ENCODE measurements around the gene MKNK1. TPM values are rescaled to one million over a fixed set of nuclear protein-coding genes. Genes with fewer than 3 reads are reported as not detected.

MKNK1 gene
- total RNA-seq, 1 experiment from 2014 or later: 12.9 TPM

- Mint-ChIP-seq H3K4me3 (peak overlapping the region in 1 of 2 experiments; percentile 14; a peak in 1 of 5 replicates), H3K9me3 (no peaks in the 10 kb centered on the region), H3K27ac (no peak overlapping the region; a peak in 1 of 7 replicates), H3K4me1 (peaks cover 49 to 57% of the 10 kb centered on the region in 2 experiments), H3K36me3 (ENCODE audit: insufficient read depth in 1 of 3, low read depth in 3 of 3) (peaks cover 0 to 4% (median 0%) of the 10 kb centered on the region in 3 experiments; a peak in 2 of 7 replicates), H3K27me3 (ENCODE audit: low read depth) (peaks cover 30% of the 10 kb centered on the region)
- H3T11ph ChIP-seq (ENCODE audit: low read length): no peak overlapping the region
- H2AK5ac ChIP-seq (ENCODE audit: insufficient read length, low read length): no peak overlapping the region
- H3K9me3 ChIP-seq (ENCODE audit: control insufficient read depth, low read depth, low read length): no peaks in the 10 kb centered on the region
- H3K18ac ChIP-seq (ENCODE audit: insufficient read length, low read depth, low read length): no peak overlapping the region
- no peak overlapping the region for H4K5ac ChIP-seq (ENCODE audit: insufficient read length, low read depth, low read length)
- peaks cover 3% of the 10 kb centered on the region; the same call in 1 of the 2 replicates for H3K27me3 ChIP-seq (ENCODE audit: insufficient read depth, low read length)
- no peaks in the 10 kb centered on the region for H4K20me1 ChIP-seq (ENCODE audit: control insufficient read depth, insufficient read depth, insufficient read length)
- no peak overlapping the region for H4K8ac ChIP-seq (replicated peaks; ENCODE audit: insufficient read length, low read depth, low read length)
- no peak overlapping the region for H3K4ac ChIP-seq (ENCODE audit: low read depth, low read length)
- H3K4me1 ChIP-seq (ENCODE audit: insufficient read depth, low read length): peaks cover 14% of the 10 kb centered on the region; the same call in 1 of the 2 replicates
- no peak overlapping the region for H2BK12ac ChIP-seq (ENCODE audit: insufficient read length, low read depth, low read length)
- H2BK20ac ChIP-seq (ENCODE audit: low read depth, low read length, poor library complexity, severe bottlenecking): no peak overlapping the region
- no CpG with 5 or more reads among the region's 2 CpGs for WGBS (ENCODE audit: extremely low coverage, insufficient read length, low lambda C conversion rate)
- H3K23ac ChIP-seq (ENCODE audit: insufficient read length, low read depth, low read length): no peak overlapping the region
- no peak overlapping the region for H2BK120ac ChIP-seq (ENCODE audit: low read depth, low read length, poor library complexity, severe bottlenecking)
- no peaks in the 10 kb centered on the region for H3K79me1 ChIP-seq (ENCODE audit: insufficient read depth, low read depth, low read length, poor library complexity, severe bottlenecking)
- H3K79me2 ChIP-seq (ENCODE audit: insufficient read depth, low read length): no peaks in the 10 kb centered on the region
- H3K9ac ChIP-seq (ENCODE audit: extremely low read depth, insufficient read length, low read length): no peak overlapping the region
- TF ChIP-seq CTCF (conservative IDR thresholded peaks at IDR 0.05): no peak
- H2BK5ac ChIP-seq (ENCODE audit: insufficient read length, low read length): no peak overlapping the region
- no peak overlapping the region for H2AFZ ChIP-seq (ENCODE audit: low read length)
- no peak overlapping the region for H3K4me2 ChIP-seq (ENCODE audit: insufficient read depth, insufficient read length, low read length)
- no peak overlapping the region for H4K91ac ChIP-seq (ENCODE audit: insufficient read length, low read depth, low read length)
- H3K14ac ChIP-seq (ENCODE audit: insufficient read depth, low read length): no peak overlapping the region
- no peak overlapping the region for H2BK15ac ChIP-seq (ENCODE audit: low read depth, low read length)
- H3K56ac ChIP-seq (ENCODE audit: insufficient read length, low read depth, low read length): no peak overlapping the region
- DNase-seq: no peak
- peaks cover 8% of the 10 kb centered on the region for H3K23me2 ChIP-seq (ENCODE audit: insufficient read length, low read depth, low read length, poor library complexity, severe bottlenecking)
- H3K27ac ChIP-seq (ENCODE audit: insufficient read length, low read depth, low read length): no peak overlapping the region
Observed at GRCh38 chr1:46614604-46614984, 10.5 kb upstream of the MKNK1 start.

All from H9 (cell line).